Gastrocnemius medialis (tissue), 4 donors: ENCODE data around the gene MEIS2.

Experiments
- POLR2A ChIP-seq, 2 donors: fragments of 450-650 bp; IDR thresholded peaks; one replicate each; pipeline ENCODE4 v1.6.1; 2017; ENCODE audit warnings: antibody characterized with exemption in 2 of 2, mild to moderate bottlenecking in 2 of 2, moderate library complexity in 2 of 2
- TF ChIP-seq, protein P1 (sequence below), 5 experiments: fragments of 450-650 bp in 3 of 5; fragments of 200-600 bp in 2 of 5; sonication (generic) in 2 of 5; IDR thresholded peaks in 4 of 5; conservative IDR thresholded peaks in 1 of 5; 1 replicate in 4 of 5; 2 replicates in 1 of 5; pipeline ENCODE4 v1.5.1; 2016 to 2019; ENCODE audit warnings: antibody characterized with exemption in 5 of 5, mild to moderate bottlenecking in 3 of 5, moderate library complexity in 3 of 5

GRCh38 chr15:37004981-37005735 is 95.2 kb downstream of the MEIS2 start:
- TF ChIP-seq, protein P1, sequence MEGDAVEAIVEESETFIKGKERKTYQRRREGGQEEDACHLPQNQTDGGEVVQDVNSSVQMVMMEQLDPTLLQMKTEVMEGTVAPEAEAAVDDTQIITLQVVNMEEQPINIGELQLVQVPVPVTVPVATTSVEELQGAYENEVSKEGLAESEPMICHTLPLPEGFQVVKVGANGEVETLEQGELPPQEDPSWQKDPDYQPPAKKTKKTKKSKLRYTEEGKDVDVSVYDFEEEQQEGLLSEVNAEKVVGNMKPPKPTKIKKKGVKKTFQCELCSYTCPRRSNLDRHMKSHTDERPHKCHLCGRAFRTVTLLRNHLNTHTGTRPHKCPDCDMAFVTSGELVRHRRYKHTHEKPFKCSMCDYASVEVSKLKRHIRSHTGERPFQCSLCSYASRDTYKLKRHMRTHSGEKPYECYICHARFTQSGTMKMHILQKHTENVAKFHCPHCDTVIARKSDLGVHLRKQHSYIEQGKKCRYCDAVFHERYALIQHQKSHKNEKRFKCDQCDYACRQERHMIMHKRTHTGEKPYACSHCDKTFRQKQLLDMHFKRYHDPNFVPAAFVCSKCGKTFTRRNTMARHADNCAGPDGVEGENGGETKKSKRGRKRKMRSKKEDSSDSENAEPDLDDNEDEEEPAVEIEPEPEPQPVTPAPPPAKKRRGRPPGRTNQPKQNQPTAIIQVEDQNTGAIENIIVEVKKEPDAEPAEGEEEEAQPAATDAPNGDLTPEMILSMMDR (IDR thresholded peaks at IDR 0.05 in 4 of 5, conservative IDR thresholded peaks at IDR 0.05 in 1 of 5), result no peak
- TF ChIP-seq POLR2A (IDR thresholded peaks at IDR 0.05), result no peak
